Measurements from ENCODE around the gene AP1G2.

DNA sequence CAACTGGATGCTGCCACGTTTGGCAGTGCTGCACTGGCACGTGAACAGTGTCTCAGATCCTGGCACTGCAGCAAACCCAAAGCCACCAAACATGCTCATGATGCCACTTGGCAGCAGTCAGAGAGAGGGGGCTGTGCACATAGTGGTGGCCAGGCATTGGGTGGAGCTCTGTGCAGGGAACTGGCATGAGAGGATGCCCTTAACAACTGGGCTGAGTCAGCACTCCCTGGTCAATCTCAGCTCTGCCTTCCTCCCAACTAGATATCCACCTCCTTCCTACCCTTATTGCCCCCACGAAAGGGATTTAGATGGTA is 53.0 kb downstream of the AP1G2 start:
- TF ChIP-seq, protein P1, sequence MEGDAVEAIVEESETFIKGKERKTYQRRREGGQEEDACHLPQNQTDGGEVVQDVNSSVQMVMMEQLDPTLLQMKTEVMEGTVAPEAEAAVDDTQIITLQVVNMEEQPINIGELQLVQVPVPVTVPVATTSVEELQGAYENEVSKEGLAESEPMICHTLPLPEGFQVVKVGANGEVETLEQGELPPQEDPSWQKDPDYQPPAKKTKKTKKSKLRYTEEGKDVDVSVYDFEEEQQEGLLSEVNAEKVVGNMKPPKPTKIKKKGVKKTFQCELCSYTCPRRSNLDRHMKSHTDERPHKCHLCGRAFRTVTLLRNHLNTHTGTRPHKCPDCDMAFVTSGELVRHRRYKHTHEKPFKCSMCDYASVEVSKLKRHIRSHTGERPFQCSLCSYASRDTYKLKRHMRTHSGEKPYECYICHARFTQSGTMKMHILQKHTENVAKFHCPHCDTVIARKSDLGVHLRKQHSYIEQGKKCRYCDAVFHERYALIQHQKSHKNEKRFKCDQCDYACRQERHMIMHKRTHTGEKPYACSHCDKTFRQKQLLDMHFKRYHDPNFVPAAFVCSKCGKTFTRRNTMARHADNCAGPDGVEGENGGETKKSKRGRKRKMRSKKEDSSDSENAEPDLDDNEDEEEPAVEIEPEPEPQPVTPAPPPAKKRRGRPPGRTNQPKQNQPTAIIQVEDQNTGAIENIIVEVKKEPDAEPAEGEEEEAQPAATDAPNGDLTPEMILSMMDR (IDR thresholded peaks at IDR 0.05) = no peak
- TF ChIP-seq POLR2A (IDR thresholded peaks at IDR 0.05) = no peak

All from uterus (tissue), 2 donors.